H1 (cell line): ENCODE results near the gene GALP. TPM values are rescaled to one million over a fixed set of nuclear protein-coding genes. Genes with fewer than 3 reads are reported as not detected.

Experiments
- BACH1 ChIP-seq: IDR thresholded peaks from 2 replicates; pipeline ENCODE4 v1.6.1; 2012; ENCODE audit warnings: low read length, improper control_type of control experiment
- BCL11A ChIP-seq, 2 experiments: IDR thresholded peaks; one replicate each; pipeline ENCODE4 v1.6.1; 2011; ENCODE audit warnings: low read depth in 2 of 2, low read length in 2 of 2, mild to moderate bottlenecking in 2 of 2
- CHD2 ChIP-seq: IDR thresholded peaks from 2 replicates; pipeline ENCODE4 v1.6.1; 2012; ENCODE audit warnings: low read length, improper control_type of control experiment
- CHD7 ChIP-seq: fragments of 300-600 bp; sonication (generic); IDR thresholded peaks from 2 replicates; pipeline ENCODE4 v1.7.1; 2012; ENCODE audit warnings: low read length, moderate library complexity, mild to moderate bottlenecking, inconsistent platforms; ENCODE audit not compliant: insufficient replicate concordance
- EZH2 ChIP-seq: fragments of 200-600 bp; sonication (generic); IDR thresholded peaks from 2 replicates; pipeline ENCODE4 v1.7.1; 2012; ENCODE audit warnings: low read depth, mild to moderate bottlenecking, moderate library complexity, low read length, inconsistent platforms; ENCODE audit not compliant: severe bottlenecking
- HDAC6 ChIP-seq: IDR thresholded peaks from one replicate; pipeline ENCODE4 v1.7.1; 2012; ENCODE audit warnings: low read depth, mild to moderate bottlenecking, inconsistent platforms, low read length, moderate library complexity
- NANOG ChIP-seq: IDR thresholded peaks from 2 replicates; pipeline ENCODE4 v1.6.1; 2011; ENCODE audit warnings: low read length, low read depth, mild to moderate bottlenecking, inconsistent platforms; ENCODE audit not compliant: insufficient read depth, poor library complexity, severe bottlenecking
- NRF1 ChIP-seq: IDR thresholded peaks from 2 replicates; pipeline ENCODE4 v1.6.1; 2011; ENCODE audit warnings: mild to moderate bottlenecking, low read depth, low read length, improper control_type of control experiment
- RNF2 ChIP-seq: fragments of 200-900, 300-1000 bp; sonication (generic); IDR thresholded peaks from 2 replicates; pipeline ENCODE4 v1.7.1; 2016; ENCODE audit warnings: borderline replicate concordance, low read depth, mild to moderate bottlenecking, antibody characterized with exemption, low read length; ENCODE audit not compliant: poor library complexity, severe bottlenecking; ENCODE audit errors: missing control alignments
- SRF ChIP-seq: IDR thresholded peaks from 2 replicates; pipeline ENCODE4 v1.6.1; 2011; ENCODE audit warnings: mild to moderate bottlenecking, low read depth, low read length, moderate library complexity
- polyA plus RNA-seq, 7 experiments: library from polyadenylated mRNA; depleted of rRNA in 3 of 7; stranded (reverse) in 5 of 7; unstranded in 2 of 7; fragments of >200 nt in 5 of 7; fragments of 200-250 nt in 2 of 7; gene quantifications; 1 replicate in 5 of 7; 2 replicates in 1 of 7; 4 replicates in 1 of 7; pipeline versions ENCODE4 v1.2.1 to v1.2.3, GENCODE V29; 2011 to 2013; ENCODE audit warnings: missing spikeins in 2 of 7, mixed read lengths in 2 of 7
- total RNA-seq: library from RNA; stranded (reverse); fragmentation: NEBNext Ultra II Directional; extraction: Animal tissue kit (Norgen Biotek cat#: 25700); gene quantifications from 2 replicates; pipeline ENCODE4 v1.2.1, GENCODE V29; 2021

The GALP gene
- total and polyA plus RNA-seq, 2 of the 8 experiments (the other 6 are each of a cell fraction or from before 2014, with no cell fraction given) = 0.14 TPM; not detected in 1

GRCh38 chr19:56191711-56192110 is 15.9 kb downstream of the GALP start (continued):
- TF ChIP-seq CHD7 = no peak
- no peak for TF ChIP-seq SRF
- TF ChIP-seq RNF2 = no peak
- no peak for TF ChIP-seq HDAC6
- no peak for TF ChIP-seq EZH2
- no peak for TF ChIP-seq CHD2
- no peak for TF ChIP-seq NRF1
- no peak for TF ChIP-seq BACH1
- TF ChIP-seq NANOG = no peak
- no peak for TF ChIP-seq BCL11A (IDR thresholded peaks at IDR 0.05; ENCODE audit: low read depth in 2 of 2, low read length in 2 of 2)
